Colonic mucosa (tissue), 4 donors: ENCODE data around the gene MED13L. TPM values are rescaled to one million over a fixed set of nuclear protein-coding genes. Genes with fewer than 3 reads are reported as not detected.

Experiments used
- DNase-seq: peaks from one replicate; pipeline ENCODE4 v3.0.0-alpha.2; 2020
- H3K27ac ChIP-seq: fragments of 200-600 bp; one replicate; pipeline ENCODE4 v1.8.0; 2021
- H3K27me3 ChIP-seq: fragments of 200-600 bp; one replicate; pipeline ENCODE4 v1.8.0; 2021
- H3K36me3 ChIP-seq: fragments of 200-600 bp; one replicate; pipeline ENCODE4 v1.8.0; 2021
- H3K4me1 ChIP-seq: fragments of 200-600 bp; one replicate; pipeline ENCODE4 v1.8.0; 2021; ENCODE audit warnings: mild to moderate bottlenecking
- H3K4me3 ChIP-seq: fragments of 200-600 bp; one replicate; pipeline ENCODE4 v1.8.0; 2021
- H3K9ac ChIP-seq, 2 donors: one replicate each; pipeline ENCODE4 v1.7.0; 2013; ENCODE audit warnings: control low read depth in 2 of 2, low read depth in 2 of 2, low read length in 2 of 2
- H3K9me3 ChIP-seq: fragments of 200-600 bp; one replicate; pipeline ENCODE4 v1.8.0; 2021
- CTCF ChIP-seq: fragments of 200-600 bp; IDR thresholded peaks from one replicate; pipeline ENCODE4 v1.8.0; 2022; ENCODE audit warnings: antibody characterized with exemption, mild to moderate bottlenecking
- intact Hi-C: fragments of 100-400 bp; cut with DNase I; formaldehyde crosslinking; loops from one replicate; pipeline ENCODE4 v1.14.1; 2022
- total RNA-seq, 2 donors: library from RNA; stranded (reverse); fragmentation: NEBNext Ultra II Directional in 1 of 2; extraction: Animal tissue kit (Norgen Biotek cat#: 25700) in 1 of 2; gene quantifications; one replicate each; pipeline ENCODE4 v1.2.1, GENCODE V29; 2021
- donor health status: healthy.
- donor health status: DM: no; HTN: no; CAD: no.
- donor health status: DM: no; HTN: no; CAD: no.

The MED13L gene
- total RNA-seq, 2 donors from 2014 or later, result 73.8 to 92.6 TPM

GRCh38 chr12:116184763-116185162 is 92.7 kb downstream of the MED13L start:
- H3K36me3 ChIP-seq, result no peaks in the 10 kb centered on the region
- intact Hi-C loops, result no loop called here
- no peak for DNase-seq
- H3K4me1 ChIP-seq, result no peaks in the 10 kb centered on the region
- TF ChIP-seq CTCF, result no peak
- H3K9me3 ChIP-seq, result no peaks in the 10 kb centered on the region
- H3K9ac ChIP-seq, result no peak overlapping the region
- no peaks in the 10 kb centered on the region for H3K27me3 ChIP-seq
- no peak overlapping the region for H3K27ac ChIP-seq
- no peak overlapping the region for H3K4me3 ChIP-seq

- DNase-seq, result no peak
- no peak for TF ChIP-seq CTCF
- no peaks in the 10 kb centered on the region for H3K36me3 ChIP-seq
- no peak overlapping the region for H3K9ac ChIP-seq
- no peaks in the 10 kb centered on the region for H3K27me3 ChIP-seq
- no peaks in the 10 kb centered on the region for H3K9me3 ChIP-seq
- H3K27ac ChIP-seq, result no peak overlapping the region
- no peak overlapping the region for H3K4me3 ChIP-seq
- intact Hi-C loops, result no loop called here
- H3K4me1 ChIP-seq, result no peaks in the 10 kb centered on the region
These were observed 93.8 kb downstream of the MED13L start for GRCh38 chr12:116183741-116184141.

GRCh38 chr12:116182359-116183063 is 95.0 kb downstream of the MED13L start:
- intact Hi-C loops, result no loop called here
- Histone ChIP-seq H3K27ac (no peak overlapping the region), H3K27me3 (no peaks in the 10 kb centered on the region), H3K9ac (no peak overlapping the region), H3K9me3 (no peaks in the 10 kb centered on the region), H3K4me1 (no peaks in the 10 kb centered on the region), H3K4me3 (no peak overlapping the region), H3K36me3 (no peaks in the 10 kb centered on the region)
- no peak for TF ChIP-seq CTCF
- no peak for DNase-seq

- no peak for TF ChIP-seq CTCF
- H3K36me3 ChIP-seq, result no peaks in the 10 kb centered on the region
- intact Hi-C loops, result no loop called here
- H3K4me1 ChIP-seq, result no peaks in the 10 kb centered on the region
- no peak overlapping the region for H3K9ac ChIP-seq
- no peak overlapping the region for H3K27ac ChIP-seq
- H3K27me3 ChIP-seq, result no peaks in the 10 kb centered on the region
- DNase-seq, result no peak
- H3K4me3 ChIP-seq, result no peak overlapping the region
- no peaks in the 10 kb centered on the region for H3K9me3 ChIP-seq
These were observed 97.0 kb downstream of the MED13L start for GRCh38 chr12:116180448-116180847.

GRCh38 chr12:116179384-116179783 is 98.1 kb downstream of the MED13L start:
- Histone ChIP-seq H3K4me3 (no peak overlapping the region), H3K4me1 (no peaks in the 10 kb centered on the region)
- intact Hi-C loops, result no loop called here

More at GRCh38 chr12:116179384-116179783, 98.1 kb downstream of the MED13L start:
- no peak overlapping the region for H3K9ac ChIP-seq
- no peaks in the 10 kb centered on the region for H3K27me3 ChIP-seq
- H3K9me3 ChIP-seq, result no peaks in the 10 kb centered on the region
- TF ChIP-seq CTCF, result no peak
- H3K27ac ChIP-seq, result no peak overlapping the region
- no peaks in the 10 kb centered on the region for H3K36me3 ChIP-seq
- no peak for DNase-seq
